GM21723 (cell line): ENCODE data around the gene LRRC10.
A peak's percentile ranks its signal among the peaks of the same experiment; 100 is the strongest.

Experiments used
- ATAC-seq: cut with Tn5 transposase; IDR thresholded peaks from one replicate; pipeline ENCODE4 v1.9.1; 2021; ENCODE audit warnings: mild to moderate bottlenecking, moderate library complexity; ENCODE audit not compliant: unreplicated experiment

LRRC10 gene

GRCh38 chr12:69570545-69571399 lies 39.9 kb downstream of the LRRC10 start:
- peak; percentile 86 for ATAC-seq

GRCh38 chr12:69570000-69570516 lies 40.6 kb downstream of the LRRC10 start:
- no peak for ATAC-seq

- no peak for ATAC-seq
Observed at GRCh38 chr12:69569236-69569635, 41.5 kb downstream of the LRRC10 start.

- ATAC-seq: no peak
Observed at GRCh38 chr12:69566603-69567002, 44.1 kb downstream of the LRRC10 start.

GRCh38 chr12:69563166-69563762 lies 47.4 kb downstream of the LRRC10 start:
- no peak for ATAC-seq
